Pulmonary artery endothelial cell (primary cell): ENCODE data around the gene TTLL8. TPM values are rescaled to one million over a fixed set of nuclear protein-coding genes. Genes with fewer than 3 reads are reported as not detected.

Experiments
- DNase-seq: peaks from one replicate; pipeline ENCODE4 v3.0.0-alpha.2; 2011; ENCODE audit warnings: low read depth, low spot score
- total RNA-seq: library from RNA; depleted of rRNA; stranded (reverse); fragments of >200 nt; gene quantifications from 2 replicates; pipeline ENCODE4 v1.2.3, GENCODE V29; 2014

The TTLL8 gene
- total RNA-seq, 1 donor from 2014 or later: not detected

GRCh38 chr22:50045211-50046018 is 12.7 kb downstream of the TTLL8 start:
- DNase-seq: no peak

GRCh38 chr22:50044485-50045118 is 13.5 kb downstream of the TTLL8 start:
- DNase-seq: no peak

GRCh38 chr22:50041361-50042065 is 16.6 kb downstream of the TTLL8 start:
- no peak for DNase-seq

- no peak for DNase-seq
Measured at GRCh38 chr22:50040717-50041116, 17.4 kb downstream of the TTLL8 start.

- DNase-seq: no peak
Measured at GRCh38 chr22:50039669-50040443, 18.2 kb downstream of the TTLL8 start.

DNA sequence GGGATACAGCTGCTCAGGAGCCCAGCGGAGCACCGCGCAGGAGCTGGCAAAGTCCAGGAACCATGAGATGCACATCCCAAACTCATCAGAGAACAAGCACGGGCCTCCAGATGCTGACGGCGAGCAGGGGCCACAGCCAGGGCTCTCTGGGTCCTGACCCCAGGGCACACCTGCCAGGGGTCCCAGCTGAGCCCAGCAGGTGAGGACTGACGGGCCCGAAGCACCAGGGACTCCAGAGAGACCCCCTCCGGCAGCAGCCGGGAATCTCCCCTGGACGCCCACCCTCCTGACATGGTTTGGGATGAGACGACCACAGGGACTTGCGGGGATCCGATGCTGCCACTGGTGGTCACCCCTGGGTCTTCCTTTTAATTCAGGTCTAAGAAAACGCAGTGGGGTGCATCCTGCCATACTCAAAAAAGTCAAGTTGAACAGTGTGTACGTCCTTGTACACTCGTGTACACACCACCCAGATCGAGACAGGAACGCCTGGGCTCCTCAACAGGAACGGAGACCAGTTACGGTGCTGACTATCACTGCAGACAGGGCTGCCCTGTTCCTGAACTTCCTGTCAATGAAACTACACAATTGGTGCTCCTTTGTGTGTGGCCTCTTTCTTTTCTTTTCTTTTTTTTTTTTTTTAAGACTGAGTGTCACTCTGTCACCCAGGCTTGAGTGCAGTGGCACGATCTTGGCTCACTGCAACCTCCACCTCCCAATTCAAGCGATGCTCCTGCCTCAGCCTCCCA is 21.9 kb downstream of the TTLL8 start:
- DNase-seq: no peak

- DNase-seq: no peak
Measured at GRCh38 chr22:50035131-50035881, 22.8 kb downstream of the TTLL8 start.

GRCh38 chr22:50034126-50035081 is 23.7 kb downstream of the TTLL8 start:
- DNase-seq: no peak

DNA sequence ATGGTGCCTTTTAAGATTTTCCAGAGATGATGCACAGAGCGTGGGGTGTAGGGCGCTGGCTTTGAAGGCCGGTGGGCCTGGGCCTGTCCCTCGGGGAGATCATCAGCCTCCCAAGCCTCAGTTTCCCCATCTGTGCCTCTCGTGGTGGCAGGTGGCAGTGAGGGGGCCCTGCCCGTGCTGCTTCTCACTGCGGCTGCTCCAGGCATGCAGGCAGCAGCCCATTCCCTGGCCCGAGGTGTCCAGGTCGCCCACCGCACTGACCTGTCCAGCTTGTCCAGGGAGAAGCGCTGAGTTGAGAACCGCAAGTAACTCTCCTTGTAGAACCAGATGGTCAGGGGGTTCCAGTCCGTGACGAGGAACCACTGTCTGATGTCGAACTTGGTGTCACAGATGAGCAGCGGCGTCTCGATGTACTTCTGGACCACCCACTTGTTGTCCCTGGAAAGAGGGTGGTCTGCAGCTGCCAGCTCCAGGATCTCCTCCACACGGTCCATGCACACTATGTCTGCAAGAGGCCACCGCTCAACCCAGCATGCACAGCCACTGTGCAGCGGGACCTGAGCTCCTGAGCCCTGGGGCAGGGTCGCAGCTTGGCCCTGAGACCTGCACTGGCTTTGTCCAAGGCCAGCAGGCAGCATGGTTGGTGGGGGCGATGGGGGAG is 25.0 kb downstream of the TTLL8 start:
- no peak for DNase-seq

- no peak for DNase-seq
Measured at GRCh38 chr22:50032109-50032871, 25.8 kb downstream of the TTLL8 start.

- no peak for DNase-seq
Measured at GRCh38 chr22:50031189-50032091, 26.7 kb downstream of the TTLL8 start.

GRCh38 chr22:50030297-50031188 is 27.6 kb downstream of the TTLL8 start:
- peak; percentile 10 for DNase-seq

- no peak for DNase-seq
Measured at GRCh38 chr22:50027639-50028537, 30.2 kb downstream of the TTLL8 start.

GRCh38 chr22:50025993-50026392 is 32.1 kb downstream of the TTLL8 start:
- no peak for DNase-seq
